ENCODE results near the gene AP2B1. TPM values are rescaled to one million over a fixed set of nuclear protein-coding genes. Genes with fewer than 3 reads are reported as not detected.

AP2B1 gene
- total RNA-seq, 1 donor from 2014 or later: 187 TPM

- Mint-ChIP-seq H3K27ac (ENCODE audit: unreplicated experiment) (no peak overlapping the region), H3K36me3 (ENCODE audit: low read depth) (no peaks in the 10 kb centered on the region), H3K9me3 (ENCODE audit: low read depth) (no peaks in the 10 kb centered on the region), H3K27me3 (ENCODE audit: low read depth) (peaks cover 29% of the 10 kb centered on the region), H3K4me1 (ENCODE audit: low read depth) (peaks cover 12% of the 10 kb centered on the region), H3K4me3 (ENCODE audit: unreplicated experiment) (no peak overlapping the region)
- DNase-seq (ENCODE audit: low spot score): no peak
- TF ChIP-seq CTCF (IDR thresholded peaks at IDR 0.05): no peak
Measured at GRCh38 chr17:35542990-35543389, 44.1 kb upstream of the AP2B1 start.

- H3K27ac Mint-ChIP-seq (ENCODE audit: unreplicated experiment): no peak overlapping the region
- H3K9me3 Mint-ChIP-seq (ENCODE audit: low read depth): no peaks in the 10 kb centered on the region
- H3K36me3 Mint-ChIP-seq (ENCODE audit: low read depth): no peaks in the 10 kb centered on the region
- TF ChIP-seq CTCF (IDR thresholded peaks at IDR 0.05): no peak
- no peak for DNase-seq (ENCODE audit: low spot score)
- H3K4me3 Mint-ChIP-seq (ENCODE audit: unreplicated experiment): no peak overlapping the region
- peaks cover 38% of the 10 kb centered on the region for H3K27me3 Mint-ChIP-seq (ENCODE audit: low read depth)
- peaks cover 12% of the 10 kb centered on the region for H3K4me1 Mint-ChIP-seq (ENCODE audit: low read depth)
Measured at GRCh38 chr17:35543856-35544255, 43.3 kb upstream of the AP2B1 start.

- Mint-ChIP-seq H3K9me3 (ENCODE audit: low read depth) (no peaks in the 10 kb centered on the region), H3K27me3 (ENCODE audit: low read depth) (peaks cover 51% of the 10 kb centered on the region), H3K4me3 (ENCODE audit: unreplicated experiment) (no peak overlapping the region), H3K36me3 (ENCODE audit: low read depth) (no peaks in the 10 kb centered on the region), H3K27ac (ENCODE audit: unreplicated experiment) (no peak overlapping the region), H3K4me1 (ENCODE audit: low read depth) (peaks cover 6% of the 10 kb centered on the region)
- no peak for TF ChIP-seq CTCF (IDR thresholded peaks at IDR 0.05)
- no peak for DNase-seq (ENCODE audit: low spot score)
Measured at GRCh38 chr17:35545150-35545549, 42.0 kb upstream of the AP2B1 start.

DNA sequence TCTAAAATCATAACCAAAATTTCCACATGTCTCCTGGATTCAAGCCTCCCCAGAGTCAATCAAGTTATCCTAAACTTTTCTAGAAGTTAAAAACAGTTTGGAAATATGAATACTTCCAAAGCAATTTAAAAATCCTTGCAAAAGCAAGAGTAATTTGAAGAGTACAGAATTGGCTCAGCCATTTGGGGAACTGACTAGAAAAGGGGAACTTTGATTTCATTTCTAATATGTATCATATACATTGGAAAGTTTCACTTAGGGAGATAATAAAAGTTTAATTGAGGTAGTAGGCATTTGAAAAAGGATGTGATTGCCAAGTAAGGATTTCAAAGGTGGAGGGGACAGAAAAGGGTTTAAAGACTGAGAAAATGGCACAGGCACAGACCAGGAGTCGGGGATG lies 40.6 kb upstream of the AP2B1 start:
- peaks cover 54% of the 10 kb centered on the region for H3K27me3 Mint-ChIP-seq (ENCODE audit: low read depth)
- no peaks in the 10 kb centered on the region for H3K36me3 Mint-ChIP-seq (ENCODE audit: low read depth)
- no peak overlapping the region for H3K27ac Mint-ChIP-seq (ENCODE audit: unreplicated experiment)
- H3K4me3 Mint-ChIP-seq (ENCODE audit: unreplicated experiment): no peak overlapping the region
- no peak for DNase-seq (ENCODE audit: low spot score)
- no peaks in the 10 kb centered on the region for H3K9me3 Mint-ChIP-seq (ENCODE audit: low read depth)
- no peaks in the 10 kb centered on the region for H3K4me1 Mint-ChIP-seq (ENCODE audit: low read depth)
- TF ChIP-seq CTCF (IDR thresholded peaks at IDR 0.05): no peak

GRCh38 chr17:35548208-35548810 lies 38.8 kb upstream of the AP2B1 start:
- Mint-ChIP-seq H3K36me3 (ENCODE audit: low read depth) (no peaks in the 10 kb centered on the region), H3K4me3 (ENCODE audit: unreplicated experiment) (no peak overlapping the region), H3K27me3 (ENCODE audit: low read depth) (peaks cover 68% of the 10 kb centered on the region), H3K9me3 (ENCODE audit: low read depth) (no peaks in the 10 kb centered on the region), H3K27ac (ENCODE audit: unreplicated experiment) (no peak overlapping the region), H3K4me1 (ENCODE audit: low read depth) (no peaks in the 10 kb centered on the region)
- TF ChIP-seq CTCF (IDR thresholded peaks at IDR 0.05): no peak
- no peak for DNase-seq (ENCODE audit: low spot score)
